Measurements from ENCODE around the gene NOXRED1. TPM values are rescaled to one million over a fixed set of nuclear protein-coding genes. Genes with fewer than 3 reads are reported as not detected.

The NOXRED1 gene
- total RNA-seq, 3 donors from 2014 or later = 0.48 to 1.3 TPM; not detected in 1

DNA sequence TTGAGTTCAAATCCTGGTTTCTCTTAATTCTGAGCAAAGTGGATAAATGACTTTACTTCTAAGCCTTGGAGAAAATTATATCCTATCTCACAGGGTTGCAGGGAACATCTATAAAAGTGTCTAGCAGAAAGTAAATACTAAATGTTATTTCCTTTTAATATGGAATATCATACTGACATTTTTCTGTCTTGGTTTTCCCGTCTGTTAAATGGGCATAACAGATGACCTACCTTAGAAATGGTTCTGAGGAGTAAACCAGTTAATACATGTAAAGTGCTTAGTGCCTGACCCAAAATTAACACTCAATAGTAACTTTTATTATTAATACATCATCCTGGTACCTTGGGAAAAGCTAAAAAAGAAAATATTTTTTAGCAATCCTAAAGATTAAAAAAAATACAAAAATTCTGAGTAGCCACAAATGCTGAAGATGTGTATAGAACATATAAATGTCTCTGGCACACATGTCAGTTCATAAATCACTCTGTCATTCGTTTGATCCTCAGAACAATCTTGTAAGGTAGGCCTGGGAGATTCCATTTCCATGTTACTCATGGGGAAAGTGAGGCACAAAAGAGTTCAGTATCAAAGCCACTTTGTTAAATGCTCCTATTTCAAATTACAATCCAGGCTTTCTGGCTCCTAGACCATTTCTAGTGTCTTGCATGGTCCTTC lies 32.8 kb upstream of the NOXRED1 start:
- Histone ChIP-seq H3K4me1 (peaks cover 0 to 20% of the 10 kb centered on the region in 2 donors), H3K27ac (no peak overlapping the region), H3K27me3 (no peaks in the 10 kb centered on the region), H3K9me3 (no peaks in the 10 kb centered on the region), H3K36me3 (no peaks in the 10 kb centered on the region), H3K4me3 (peak overlapping the region; percentile 90 to 99 (median 98))
- DNase-seq (ENCODE audit: low spot score in 2 of 2) = no peak
- TF ChIP-seq CTCF (IDR thresholded peaks at IDR 0.05) (no peak), POLR2AphosphoS5 (IDR thresholded peaks at IDR 0.05) (no peak), POLR2A (IDR thresholded peaks at IDR 0.05) (no peak)
- intact Hi-C loops (cut with DNase I; ENCODE audit: low total_unique reads) = no loop called here

DNA sequence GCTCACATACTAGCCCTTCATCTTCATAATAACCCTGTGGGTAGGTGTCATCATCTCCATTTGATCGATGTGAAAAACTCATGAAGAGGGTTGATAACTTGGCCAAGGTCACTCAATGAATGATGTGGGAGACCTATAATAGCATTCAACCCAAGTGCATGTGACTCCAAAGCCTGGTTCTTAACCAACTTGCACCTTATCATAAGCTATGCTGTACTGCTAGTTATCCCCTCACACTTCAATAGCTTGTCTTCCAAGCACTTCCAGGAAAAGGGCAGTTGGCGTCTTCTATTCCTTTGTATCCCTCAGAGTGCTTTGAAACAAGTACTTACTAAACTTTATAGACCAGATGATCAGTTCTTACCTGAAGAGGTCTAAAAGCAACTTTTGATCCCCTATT lies 18.9 kb upstream of the NOXRED1 start:
- no peaks in the 10 kb centered on the region for H3K27me3 ChIP-seq
- H3K4me1 ChIP-seq = no peaks in the 10 kb centered on the region
- no peak for DNase-seq (ENCODE audit: low spot score in 2 of 2)
- TF ChIP-seq POLR2A (IDR thresholded peaks at IDR 0.05) = no peak
- TF ChIP-seq CTCF (IDR thresholded peaks at IDR 0.05) = no peak
- no peak for TF ChIP-seq POLR2AphosphoS5 (IDR thresholded peaks at IDR 0.05)
- H3K4me3 ChIP-seq = no peak overlapping the region
- no peak overlapping the region for H3K27ac ChIP-seq
- H3K36me3 ChIP-seq = peaks cover 18% of the 10 kb centered on the region
- intact Hi-C loops (cut with DNase I; ENCODE audit: low total_unique reads) = no loop called here
- H3K9me3 ChIP-seq = no peaks in the 10 kb centered on the region

- DNase-seq (ENCODE audit: low spot score in 2 of 2) = no peak
- peaks cover 24% of the 10 kb centered on the region for H3K36me3 ChIP-seq
Observed at GRCh38 chr14:77439861-77440260, 16.5 kb upstream of the NOXRED1 start.

GRCh38 chr14:77438596-77438995 lies 15.3 kb upstream of the NOXRED1 start:
- Histone ChIP-seq H3K4me1 (no peaks in the 10 kb centered on the region), H3K27me3 (no peaks in the 10 kb centered on the region), H3K36me3 (peaks cover 24% of the 10 kb centered on the region), H3K9me3 (no peaks in the 10 kb centered on the region), H3K4me3 (no peak overlapping the region), H3K27ac (no peak overlapping the region)
- intact Hi-C loops (cut with DNase I; ENCODE audit: low total_unique reads) = no loop called here
- DNase-seq (ENCODE audit: low spot score in 2 of 2) = no peak
- TF ChIP-seq POLR2AphosphoS5 (IDR thresholded peaks at IDR 0.05) (no peak), CTCF (IDR thresholded peaks at IDR 0.05) (no peak), POLR2A (IDR thresholded peaks at IDR 0.05) (no peak)

More at GRCh38 chr14:77439861-77440260, 16.5 kb upstream of the NOXRED1 start:
- TF ChIP-seq CTCF (IDR thresholded peaks at IDR 0.05) (no peak), POLR2AphosphoS5 (IDR thresholded peaks at IDR 0.05) (no peak), POLR2A (IDR thresholded peaks at IDR 0.05) (no peak)
- Histone ChIP-seq H3K9me3 (no peaks in the 10 kb centered on the region), H3K4me1 (no peaks in the 10 kb centered on the region), H3K27me3 (no peaks in the 10 kb centered on the region), H3K4me3 (no peak overlapping the region), H3K27ac (no peak overlapping the region)
- intact Hi-C loops (cut with DNase I; ENCODE audit: low total_unique reads) = no loop called here

DNA sequence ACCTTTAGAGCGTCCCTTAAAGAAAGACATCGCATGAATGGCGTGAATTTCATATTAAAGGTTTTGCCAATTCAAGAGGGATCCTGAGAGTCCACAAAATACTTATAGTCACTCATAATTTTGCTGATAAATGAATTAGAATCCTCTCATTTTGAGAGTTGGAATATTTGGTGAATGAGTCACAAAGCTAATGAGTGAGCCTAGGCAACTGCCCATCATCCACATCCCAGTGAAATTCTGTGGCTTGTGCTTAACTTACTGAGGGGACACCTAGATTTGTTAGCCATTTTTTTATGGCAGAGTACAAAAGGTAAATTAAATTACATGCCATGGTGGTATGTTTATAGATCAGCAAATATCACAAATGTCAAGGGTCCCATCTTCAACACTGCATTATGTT lies 12.7 kb upstream of the NOXRED1 start:
- DNase-seq (ENCODE audit: low spot score in 2 of 2) = no peak
- no peak overlapping the region for H3K4me3 ChIP-seq
- no peaks in the 10 kb centered on the region for H3K9me3 ChIP-seq
- H3K36me3 ChIP-seq = peaks cover 16% of the 10 kb centered on the region
- intact Hi-C loops (cut with DNase I; ENCODE audit: low total_unique reads) = no loop called here
- H3K27ac ChIP-seq = no peak overlapping the region
- H3K4me1 ChIP-seq = no peaks in the 10 kb centered on the region
- TF ChIP-seq POLR2AphosphoS5 (IDR thresholded peaks at IDR 0.05) = no peak
- TF ChIP-seq POLR2A (IDR thresholded peaks at IDR 0.05) = no peak
- TF ChIP-seq CTCF (IDR thresholded peaks at IDR 0.05) = no peak
- no peaks in the 10 kb centered on the region for H3K27me3 ChIP-seq

Measured in breast epithelium (tissue), 4 donors.